ENCODE results near the gene HABP4.

HABP4 gene

DNA sequence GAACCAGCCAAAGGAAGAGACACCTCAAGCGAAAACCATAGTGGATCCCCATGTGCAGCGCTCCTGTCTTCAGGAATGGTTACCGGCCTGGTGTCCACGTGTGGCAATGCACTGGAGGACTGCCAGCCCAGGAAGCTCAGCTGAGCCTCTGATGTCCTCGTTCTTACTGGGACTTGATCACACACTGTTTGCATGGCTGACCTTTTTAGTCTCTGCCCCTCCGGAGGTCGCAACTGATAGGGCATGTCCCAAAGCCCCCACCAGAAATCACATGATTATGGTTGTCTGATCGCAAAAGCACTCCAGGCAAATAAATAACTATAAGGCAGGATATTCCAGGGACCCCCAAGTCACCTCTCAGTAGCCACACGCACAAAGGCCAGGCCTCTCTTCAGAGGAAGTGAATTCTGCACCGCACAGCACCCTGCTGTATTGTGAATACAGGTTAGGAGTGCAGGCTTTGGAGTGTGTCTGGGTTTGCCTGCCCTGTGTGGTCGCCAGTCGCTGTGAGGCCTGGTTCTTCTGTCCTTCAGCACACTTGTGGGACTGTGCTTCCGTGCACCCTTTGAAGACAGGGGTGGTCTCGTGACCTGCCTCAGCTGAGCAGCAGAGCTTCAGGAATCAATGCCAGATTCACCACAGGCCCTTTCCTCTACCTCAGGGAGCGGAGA lies 13.4 kb upstream of the HABP4 start:
- DNase-seq: no peak

DNA sequence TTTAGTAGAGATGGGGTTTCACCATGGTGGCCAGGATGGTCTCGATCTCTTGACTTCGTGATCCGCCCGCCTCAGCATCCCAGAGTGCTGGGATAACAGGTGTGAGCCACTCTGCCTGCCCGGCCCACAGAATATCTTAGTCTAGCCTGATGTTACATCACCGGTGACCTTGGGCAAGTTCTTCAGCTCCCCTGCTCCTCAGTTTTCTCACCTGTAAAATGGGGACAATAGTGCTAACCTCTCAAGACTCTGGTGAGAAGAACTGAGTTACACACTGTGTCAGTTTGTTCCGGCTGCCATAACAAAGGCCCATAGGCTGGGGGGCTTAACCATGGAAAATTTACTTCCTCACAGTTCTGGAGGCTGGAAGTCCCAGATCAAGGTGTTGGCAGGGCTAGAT lies 12.5 kb upstream of the HABP4 start:
- no peak for DNase-seq

DNA sequence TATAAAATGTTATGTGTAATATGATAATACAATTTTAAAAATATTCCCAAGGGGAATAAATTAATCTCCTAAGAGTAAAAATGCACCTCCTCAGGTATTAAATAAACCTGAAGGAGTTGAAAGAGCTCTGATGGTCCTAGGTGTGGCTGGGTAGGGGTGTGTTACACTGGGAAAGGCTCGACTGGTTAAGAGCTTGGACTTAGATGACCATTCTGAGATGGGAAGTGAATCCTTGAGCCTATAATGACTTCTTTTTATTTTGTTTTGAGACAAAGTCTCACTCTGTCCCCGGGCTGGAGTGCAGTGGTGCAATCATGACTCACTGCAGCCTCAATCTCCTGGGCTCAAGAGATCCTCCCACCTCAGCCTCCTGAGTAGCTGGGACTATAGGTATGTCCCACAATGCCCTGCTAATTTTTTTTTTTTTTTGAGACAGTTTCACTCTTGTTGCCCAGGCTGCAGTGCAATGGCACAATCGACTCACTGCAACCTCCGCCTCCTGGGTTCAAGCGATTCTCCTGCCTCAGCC lies 9.2 kb upstream of the HABP4 start:
- DNase-seq: no peak

DNA sequence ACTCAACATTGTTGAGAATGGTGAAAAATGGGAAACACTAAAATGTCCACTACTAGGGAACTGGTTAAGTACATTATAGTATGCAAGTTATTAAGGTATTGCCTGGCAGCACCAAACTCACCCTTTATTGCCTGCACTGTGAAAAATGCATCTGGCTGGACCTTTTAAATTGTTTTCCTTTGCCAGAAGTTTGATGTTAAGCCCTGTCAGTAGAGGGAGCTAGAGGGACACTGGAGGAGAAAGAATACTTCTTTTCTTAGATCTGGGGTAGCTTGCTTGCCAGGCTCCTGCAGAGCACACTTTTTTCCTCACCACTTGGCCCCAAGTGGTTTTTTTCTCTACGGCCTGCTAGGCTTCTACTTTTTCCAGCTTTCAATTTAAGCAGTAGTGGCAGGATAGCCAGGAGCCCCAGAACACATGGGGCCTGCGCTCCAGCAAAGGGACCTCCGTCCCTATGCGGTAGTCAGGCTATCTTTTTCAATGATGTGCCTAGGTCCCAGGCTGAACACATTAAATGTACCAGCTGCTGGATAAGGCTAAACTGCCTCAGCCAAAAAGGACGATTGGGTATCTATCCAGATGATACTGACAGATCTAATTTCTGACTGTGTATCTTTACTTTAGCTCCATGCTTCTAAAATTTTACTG lies 8.0 kb upstream of the HABP4 start:
- DNase-seq: peak; percentile 48

DNA sequence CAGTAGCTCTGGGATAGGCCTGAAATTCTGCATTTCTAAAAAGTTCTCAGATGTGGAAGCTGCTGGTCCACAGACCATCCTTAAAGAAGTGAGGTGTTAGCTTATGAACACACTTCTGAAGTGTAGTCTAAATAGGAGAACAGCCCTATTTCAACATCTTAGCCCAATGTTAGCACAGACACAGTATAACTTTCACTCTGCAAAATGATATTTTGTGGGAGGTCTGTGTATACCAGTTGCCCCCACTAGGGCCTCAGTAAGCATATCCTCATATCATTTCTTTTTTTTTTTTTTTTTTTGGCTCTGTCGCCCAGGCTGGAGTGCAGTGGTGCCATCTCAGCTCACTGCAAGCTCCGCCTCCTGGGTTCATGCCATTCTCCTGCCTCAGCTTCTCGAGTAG lies 7.5 kb upstream of the HABP4 start:
- no peak for DNase-seq

DNA sequence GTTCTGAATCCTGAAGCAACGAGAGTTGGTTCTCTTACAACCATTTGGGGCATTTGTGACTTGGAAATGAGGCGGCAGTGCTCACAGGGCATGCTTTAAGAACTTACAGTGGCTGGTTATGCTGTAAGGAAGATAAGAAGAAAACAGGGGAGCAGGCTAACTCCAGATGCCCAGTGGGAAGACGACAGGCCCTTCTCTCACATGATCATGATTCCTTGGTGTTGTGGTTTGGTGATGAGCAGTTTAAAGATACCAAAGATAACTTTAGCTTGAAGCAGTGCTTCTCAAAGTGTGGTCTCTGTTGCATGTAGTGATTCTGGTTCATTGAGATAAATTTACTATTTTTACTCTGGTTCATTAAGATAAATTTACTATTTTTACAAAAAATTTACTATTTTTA lies 2.6 kb upstream of the HABP4 start:
- DNase-seq: no peak

DNA sequence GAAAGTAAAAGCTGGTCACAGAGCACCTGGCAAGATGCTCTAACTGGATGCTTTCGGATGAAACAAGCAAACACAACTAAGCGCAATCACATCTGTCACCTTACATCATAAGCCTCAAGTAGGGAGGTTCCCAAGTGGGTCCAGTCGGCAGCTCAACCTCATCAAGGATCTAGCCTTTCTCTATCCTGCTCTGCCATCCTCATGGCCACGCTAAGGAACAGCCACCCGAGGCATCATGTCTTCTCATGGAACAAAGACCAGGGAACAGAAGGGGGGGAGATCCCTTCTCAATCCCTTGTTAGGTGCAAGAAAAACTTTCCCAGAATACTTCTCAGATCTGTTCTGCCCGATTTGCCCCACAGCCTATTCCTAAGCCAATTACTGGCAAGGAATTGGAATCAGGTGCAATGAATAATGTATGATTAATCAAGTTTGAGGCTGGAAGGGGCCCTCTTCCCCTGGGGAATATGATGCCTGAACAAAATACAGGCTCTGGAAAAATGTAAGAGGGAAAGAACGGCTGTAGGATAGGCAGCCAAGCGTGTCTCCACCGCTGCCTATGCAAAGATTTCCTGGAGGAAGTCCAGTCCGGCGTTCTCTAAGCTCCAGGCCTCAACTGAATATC lies 1.3 kb upstream of the HABP4 start:
- DNase-seq: no peak

DNA sequence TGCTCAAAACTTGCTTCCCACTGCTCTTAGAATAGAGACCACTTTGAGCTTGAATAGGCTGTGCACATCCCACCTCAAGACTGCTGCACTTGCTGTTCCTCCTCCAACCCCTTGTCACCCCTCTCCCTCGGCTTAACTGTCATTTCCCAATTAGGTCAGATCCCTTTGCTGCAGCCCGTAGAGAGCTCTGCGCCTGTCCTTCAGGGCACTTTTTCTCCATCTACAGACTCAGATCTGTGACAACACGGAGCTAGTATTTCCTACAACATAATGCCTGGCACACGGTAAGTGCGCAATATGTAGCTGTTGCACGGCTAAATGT lies 485 bp upstream of the HABP4 start:
- no peak for DNase-seq

DNA sequence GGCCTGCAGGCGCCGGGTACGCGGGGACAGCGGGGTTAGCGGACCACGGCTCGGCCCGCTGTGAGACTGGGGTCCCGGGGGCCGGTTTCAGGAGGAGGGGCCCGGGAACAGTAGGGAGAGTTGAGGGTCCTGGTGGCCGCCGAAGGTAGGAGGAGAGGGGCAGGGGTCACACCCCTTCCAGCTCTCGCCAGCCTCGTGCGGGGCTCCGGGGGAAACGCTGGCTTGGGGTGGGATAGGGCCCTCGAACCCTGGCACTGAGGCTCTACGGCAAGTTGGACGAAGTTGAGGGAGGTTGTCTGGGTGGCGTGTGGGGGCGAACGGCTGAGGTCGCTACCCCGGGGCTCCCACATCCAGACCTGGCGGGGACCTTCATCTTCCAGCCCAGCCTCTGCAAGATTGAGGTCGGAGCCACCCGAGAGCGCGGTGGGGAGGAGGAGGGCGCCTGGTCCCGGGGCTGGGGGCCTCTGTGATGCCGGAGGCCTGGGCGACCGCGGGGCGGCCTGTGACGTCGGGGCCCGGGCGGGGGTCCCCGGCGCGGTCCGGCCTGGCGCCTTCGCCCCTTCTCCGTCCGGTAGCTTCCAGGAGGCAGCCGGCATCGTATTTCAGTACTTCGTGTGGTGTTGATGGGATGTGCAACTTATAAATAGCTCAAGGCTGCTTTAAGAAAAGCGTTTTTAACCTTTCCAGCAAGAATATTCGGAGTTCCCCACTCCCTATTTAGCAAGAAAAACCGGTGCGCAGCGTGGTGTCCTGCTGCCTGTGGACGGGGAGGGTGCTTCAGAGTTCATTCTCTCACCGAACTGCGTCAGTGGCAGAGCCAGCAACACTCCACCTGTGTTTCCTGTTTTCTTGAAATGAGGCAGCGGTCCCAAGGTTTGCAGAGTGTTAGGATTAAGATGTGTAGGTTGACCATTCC lies 902 bp downstream of the HABP4 start:
- peak; percentile 21 for DNase-seq

DNA sequence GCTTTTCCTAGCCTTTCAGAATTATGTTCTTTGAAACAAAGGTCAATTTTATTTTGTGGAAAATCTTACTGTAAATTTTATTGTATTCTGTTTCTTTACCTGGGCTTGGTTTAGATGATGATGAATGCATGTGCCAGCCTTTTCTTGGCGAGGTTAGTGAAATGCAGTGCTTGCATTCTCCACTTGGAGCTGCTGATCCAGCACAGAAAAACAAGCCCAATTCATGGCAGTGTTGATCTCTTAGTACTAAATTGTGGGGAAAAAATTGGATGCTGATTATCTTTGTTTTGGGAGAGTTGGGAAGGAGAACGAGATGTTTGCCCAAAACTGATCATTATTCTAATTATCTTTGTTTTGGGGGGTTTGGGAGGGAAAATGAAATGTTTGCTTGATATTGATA lies 3.7 kb downstream of the HABP4 start:
- DNase-seq: no peak

DNA sequence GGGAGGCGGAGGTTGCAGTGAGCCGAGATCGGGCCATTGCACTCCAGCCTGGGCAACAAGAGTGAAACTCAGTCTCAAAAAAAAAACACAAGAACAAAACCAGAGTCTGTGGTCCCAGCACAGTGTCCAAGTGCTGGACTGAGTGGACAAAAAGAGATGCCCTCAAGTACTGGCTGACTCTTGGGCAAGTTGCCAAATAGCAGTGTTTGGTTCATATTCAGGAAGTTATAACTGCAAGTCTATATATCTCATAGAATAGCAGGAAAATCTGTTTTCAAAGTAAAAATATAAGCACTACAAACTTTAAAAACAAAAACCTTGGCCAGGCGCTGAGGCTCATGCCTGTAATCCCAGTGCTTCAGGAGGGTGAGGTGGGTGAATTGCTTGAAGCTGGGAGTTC lies 7.3 kb downstream of the HABP4 start:
- no peak for DNase-seq

DNA sequence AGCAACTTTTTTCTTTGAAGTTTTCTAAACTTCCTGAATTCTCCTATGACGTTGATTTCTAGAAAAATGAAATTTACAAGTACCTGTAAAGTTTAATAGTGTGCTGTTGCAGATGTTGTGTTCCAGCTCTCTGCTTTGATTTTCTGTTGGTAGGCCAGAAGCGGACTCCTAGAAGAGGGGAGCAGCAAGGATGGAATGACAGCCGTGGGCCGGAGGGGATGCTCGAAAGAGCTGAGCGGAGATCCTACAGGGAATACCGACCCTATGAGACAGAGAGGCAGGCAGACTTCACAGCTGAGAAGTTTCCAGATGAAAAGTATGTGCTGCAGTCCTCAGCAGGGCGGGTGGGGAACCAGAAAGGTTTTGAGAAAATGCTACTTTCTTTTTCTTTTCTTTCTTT lies 8.3 kb downstream of the HABP4 start:
- DNase-seq: no peak

DNA sequence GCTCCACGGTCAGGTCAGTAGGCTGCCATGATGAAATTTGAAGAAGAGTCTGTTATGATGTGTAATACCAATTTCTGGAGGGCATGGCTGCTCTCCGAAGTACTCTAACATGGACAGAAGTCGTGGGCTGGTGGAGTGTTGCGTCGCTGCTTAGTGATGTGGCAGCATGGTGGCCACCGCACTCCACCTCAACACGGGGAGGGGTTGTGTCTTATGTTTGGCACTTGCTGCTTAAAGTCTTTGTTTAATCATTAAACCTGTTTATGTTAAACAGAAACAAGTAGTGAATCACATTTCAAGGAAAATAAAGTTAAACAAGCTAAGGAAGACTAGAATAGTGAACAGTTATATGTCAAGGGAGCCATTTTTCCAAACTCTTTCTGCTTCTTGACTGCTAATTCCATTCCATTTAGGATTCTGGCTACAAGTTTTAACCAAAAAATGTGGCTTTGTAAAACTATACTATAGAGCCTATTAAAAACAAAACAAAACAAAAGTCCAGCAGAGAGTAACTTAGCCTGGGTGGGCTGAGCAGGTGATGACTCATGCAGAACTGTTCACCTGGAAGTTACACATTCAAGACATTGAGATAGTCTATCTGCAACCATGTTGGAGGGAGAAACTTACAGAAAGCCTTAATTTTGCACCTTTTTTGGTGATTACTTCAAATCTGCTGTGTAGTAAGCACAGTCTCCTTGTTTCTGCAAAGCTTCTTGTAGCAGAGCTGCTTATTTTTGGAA lies 9.5 kb downstream of the HABP4 start:
- DNase-seq: no peak

DNA sequence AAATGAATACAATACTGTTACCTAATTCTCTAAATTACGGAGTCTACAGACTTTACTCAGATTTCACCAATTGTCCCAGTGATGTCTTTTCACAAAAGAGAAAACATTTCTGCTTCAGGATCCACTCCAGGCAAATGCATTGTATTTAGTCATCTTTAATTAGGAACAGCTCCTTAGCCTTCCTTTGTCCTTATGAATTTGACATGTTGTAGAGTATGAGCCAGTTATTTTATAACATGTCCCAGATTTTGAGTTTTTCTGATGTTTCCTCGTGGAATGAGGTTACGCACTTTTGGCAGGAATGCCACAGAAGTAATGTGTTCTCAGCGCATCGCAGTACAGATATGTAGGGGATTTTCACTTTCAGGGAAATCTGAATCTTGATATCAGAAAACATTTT lies 10.5 kb downstream of the HABP4 start:
- DNase-seq: no peak

DNA sequence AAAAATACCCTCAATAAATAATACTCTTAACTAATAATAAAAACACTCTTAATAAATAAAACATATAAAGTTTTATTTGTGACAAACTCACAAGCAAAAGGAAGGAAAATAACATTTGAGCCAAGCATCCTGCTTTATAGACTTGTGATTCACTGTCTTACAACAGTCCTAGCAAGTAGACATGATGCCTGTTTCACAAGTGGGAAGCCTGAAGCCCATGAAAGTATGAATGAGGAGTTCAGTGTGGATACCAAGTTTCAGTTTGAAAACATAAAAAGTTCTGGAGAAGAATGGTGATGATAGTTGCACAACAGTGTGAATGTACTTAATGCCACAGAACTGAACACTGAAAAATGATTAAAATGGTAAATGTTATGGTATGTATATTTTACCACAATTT lies 10.9 kb downstream of the HABP4 start:
- DNase-seq: no peak

DNA sequence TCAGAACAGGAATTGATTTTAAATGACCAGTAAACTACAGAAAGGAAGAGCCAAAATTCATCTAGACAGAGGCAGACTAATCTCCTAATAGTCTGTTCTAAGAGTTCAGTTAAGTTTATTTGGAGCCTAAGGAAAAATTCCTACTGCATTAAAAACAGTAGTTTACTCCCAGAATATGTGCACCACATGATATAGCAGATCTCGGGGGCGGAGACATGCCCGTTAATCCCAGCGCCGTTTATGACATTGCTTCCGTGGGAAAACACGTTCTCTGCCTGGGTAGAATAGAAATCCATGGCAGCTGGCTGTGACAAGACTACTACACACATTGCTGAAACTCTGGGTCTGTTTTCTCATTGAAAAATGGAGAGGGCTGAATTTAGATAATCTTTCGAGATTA lies 11.4 kb downstream of the HABP4 start:
- DNase-seq: no peak

DNA sequence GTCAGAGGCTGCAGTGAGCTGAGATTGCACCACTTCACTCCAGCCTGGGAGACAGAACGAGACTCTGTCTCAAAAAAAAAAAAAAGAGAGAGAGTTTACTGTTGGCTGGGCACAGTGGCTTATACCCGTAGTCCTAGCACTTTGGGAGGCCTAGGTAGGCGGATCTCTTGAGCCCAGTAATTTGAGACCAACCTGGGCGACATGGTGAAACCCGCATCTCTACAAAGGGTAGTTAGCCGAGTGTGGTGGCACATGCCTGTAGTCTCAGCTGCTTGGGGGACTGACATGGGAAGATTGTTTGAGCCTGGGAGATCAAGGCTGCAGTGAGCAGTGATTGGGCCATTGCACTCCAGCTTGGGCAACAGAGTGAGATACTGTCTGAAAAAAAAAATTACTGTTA lies 12.6 kb downstream of the HABP4 start:
- no peak for DNase-seq

DNA sequence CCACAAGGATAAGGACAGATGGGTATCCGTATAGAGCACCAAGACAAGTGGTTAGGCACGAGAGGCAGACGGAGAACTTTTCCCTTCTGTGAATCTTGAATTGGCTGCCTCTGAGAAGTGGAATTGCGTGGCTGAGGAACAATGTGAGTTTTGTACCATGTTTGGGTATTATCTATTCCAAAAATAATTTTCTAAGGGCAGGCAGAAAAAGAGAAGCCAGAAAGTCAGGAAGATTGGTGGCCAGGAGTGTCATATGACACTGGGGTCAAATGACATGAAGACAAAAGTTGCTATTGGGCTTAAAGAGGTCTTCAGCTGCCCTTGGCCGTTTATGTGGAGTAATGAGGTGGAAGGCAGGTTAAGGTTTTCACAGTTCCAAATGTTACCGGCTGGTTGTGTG lies 14.5 kb downstream of the HABP4 start:
- DNase-seq: no peak

DNA sequence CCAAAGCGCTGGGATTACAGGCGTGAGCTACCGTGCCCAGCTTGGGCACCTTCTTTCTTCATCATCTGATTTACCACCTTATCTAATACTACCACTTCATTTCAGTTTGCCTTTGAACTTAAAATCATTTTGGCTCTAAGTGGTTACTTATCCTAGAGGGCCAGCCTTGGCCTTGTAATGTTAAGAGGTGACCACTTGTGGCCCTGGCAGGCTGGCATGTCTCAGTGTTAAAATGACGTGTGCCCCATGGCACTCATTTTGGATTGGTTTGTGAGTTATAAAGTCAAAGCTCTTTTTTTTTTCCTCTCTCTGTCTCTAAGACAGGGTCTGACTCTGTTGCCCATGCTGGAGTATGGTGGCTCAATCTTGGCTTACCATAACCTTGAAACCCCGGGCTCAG lies 17.8 kb downstream of the HABP4 start:
- DNase-seq: no peak

DNA sequence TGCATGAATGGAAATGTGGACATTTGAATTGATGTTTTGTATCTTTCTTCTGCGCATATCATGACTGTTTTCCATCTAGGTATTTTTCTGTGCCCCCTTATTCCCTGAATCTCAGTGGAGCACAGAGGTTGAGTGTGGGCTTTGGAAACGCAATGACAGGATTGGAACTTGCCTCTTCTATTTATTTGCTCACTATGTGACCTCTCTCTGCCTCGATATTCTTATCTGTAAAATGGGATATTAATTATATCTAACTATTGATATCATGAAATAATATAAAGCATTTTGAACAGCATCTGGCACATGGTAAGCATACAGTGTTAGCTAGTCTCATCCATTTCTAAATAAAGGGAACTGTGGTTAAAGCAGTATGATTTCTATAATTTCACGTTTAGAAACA lies 26.0 kb downstream of the HABP4 start:
- DNase-seq: no peak

DNA sequence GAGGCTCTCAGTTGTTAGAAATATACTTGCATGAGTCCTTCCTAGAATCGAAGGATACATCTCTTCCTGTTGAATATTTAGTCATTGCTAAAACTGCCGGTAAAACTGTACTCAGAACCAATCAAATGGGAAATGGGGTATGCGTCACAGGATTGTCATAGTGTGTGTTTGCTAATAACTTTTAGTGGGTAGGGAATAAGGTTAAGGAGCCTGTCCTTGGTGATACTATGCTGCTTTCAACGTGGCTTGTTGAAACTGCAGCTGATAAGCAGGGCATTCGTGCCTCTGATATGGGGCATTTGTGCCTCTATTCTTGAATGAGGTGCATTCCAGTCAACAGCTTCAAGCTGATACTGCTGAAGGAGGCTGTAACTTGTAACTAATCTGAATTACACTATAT lies 26.6 kb downstream of the HABP4 start:
- DNase-seq: no peak

DNA sequence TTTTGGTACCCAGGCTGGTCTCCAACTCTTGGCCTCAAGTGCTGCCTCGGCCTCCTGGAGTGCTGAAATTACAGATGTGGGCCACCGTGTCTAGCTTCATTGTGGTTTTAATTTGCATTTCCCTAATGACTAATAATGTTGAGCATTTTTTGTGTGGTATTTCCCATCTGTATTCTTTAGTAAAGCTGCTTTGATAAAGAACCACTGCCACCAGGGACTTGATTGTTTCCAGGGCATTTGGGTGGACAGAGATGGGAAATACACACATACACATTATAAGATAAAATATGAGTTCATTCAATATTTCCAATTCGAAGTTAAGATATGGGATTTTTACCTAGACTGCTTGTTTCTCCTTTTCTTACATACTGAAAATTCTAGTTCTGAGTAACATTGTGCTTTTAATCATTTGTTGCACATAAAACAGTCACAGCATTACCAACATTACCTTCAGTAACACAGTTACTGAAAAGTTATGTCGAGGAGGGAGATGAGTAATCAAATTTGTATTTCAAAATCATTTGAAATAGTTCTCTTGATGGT lies 28.9 kb downstream of the HABP4 start:
- DNase-seq: no peak

DNA sequence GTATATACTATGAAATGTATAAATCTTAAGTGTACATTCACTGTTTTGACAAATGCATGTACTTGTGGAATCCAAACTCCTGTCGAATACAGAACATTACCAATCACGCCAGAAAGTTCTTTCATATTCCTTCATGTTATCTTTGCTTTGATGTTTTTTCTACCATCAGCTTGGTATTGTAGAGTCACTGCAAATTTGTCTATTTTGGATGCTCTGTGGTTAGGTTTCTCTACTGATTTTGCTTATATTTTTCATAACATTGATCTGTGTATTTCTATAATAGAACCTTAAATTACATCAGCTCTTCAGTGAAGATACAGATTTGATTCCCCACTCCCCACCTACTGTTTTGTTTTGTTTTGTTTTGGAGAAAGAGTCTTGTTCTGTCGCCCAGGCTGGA lies 30.8 kb downstream of the HABP4 start:
- no peak for DNase-seq
